HepG2 (cell line): Measurements from ENCODE around the gene PLD3. TPM values are rescaled to one million over a fixed set of nuclear protein-coding genes. Genes with fewer than 3 reads are reported as not detected.
A peak's percentile ranks its signal among the peaks of the same experiment; 100 is the strongest.

Experiments used
- DDIT3 ChIP-seq: sonication (generic); formaldehyde crosslinking; IDR thresholded peaks from 2 replicates; pipeline ENCODE4 v1.4.0; 2020; ENCODE audit warnings: mild to moderate bottlenecking, missing genetic modification reagents
- DMAP1 ChIP-seq: IDR thresholded peaks from 2 replicates; pipeline ENCODE4 v1.6.1; 2016
- FOXK1 ChIP-seq: sonication (generic); formaldehyde crosslinking; IDR thresholded peaks from 2 replicates; pipeline ENCODE4 v1.4.0; 2020; ENCODE audit warnings: low read depth, missing genetic modification reagents, borderline replicate concordance
- HNF4G ChIP-seq, 2 experiments: sonication (generic) in 1 of 2; formaldehyde crosslinking in 1 of 2; IDR thresholded peaks; 2 replicates each; pipeline versions ENCODE4 v1.4.0 to v1.6.1; 2011 to 2020; ENCODE audit warnings: borderline replicate concordance in 2 of 2, low read depth in 2 of 2, mild to moderate bottlenecking in 2 of 2, low read length in 1 of 2, missing genetic modification reagents in 1 of 2, moderate library complexity in 1 of 2
- IKZF4 ChIP-seq: sonication (generic); formaldehyde crosslinking; IDR thresholded peaks from 2 replicates; pipeline ENCODE4 v1.5.1; 2020; ENCODE audit warnings: borderline replicate concordance, mild to moderate bottlenecking, low read depth, missing genetic modification reagents; ENCODE audit errors: not compliant biosample characterization
- KDM5B ChIP-seq: sonication (generic); formaldehyde crosslinking; IDR thresholded peaks from 2 replicates; pipeline ENCODE4 v1.4.0; 2020; ENCODE audit warnings: missing genetic modification reagents, mild to moderate bottlenecking, borderline replicate concordance
- MAFK ChIP-seq, 2 experiments: IDR thresholded peaks in 1 of 2; conservative IDR thresholded peaks in 1 of 2; 2 replicates each; pipeline ENCODE4 v1.6.1; 2011; ENCODE audit warnings: improper control_type of control experiment in 2 of 2, low read length in 2 of 2
- MEIS1 ChIP-seq: sonication (generic); formaldehyde crosslinking; IDR thresholded peaks from 2 replicates; pipeline ENCODE4 v1.9.0; 2021; ENCODE audit warnings: mild to moderate bottlenecking, missing genetic modification reagents, moderate library complexity, borderline replicate concordance
- PHB2 ChIP-seq: fragments of 450-650 bp; IDR thresholded peaks from 2 replicates; pipeline ENCODE4 v1.6.1; 2018; ENCODE audit not compliant: partially characterized antibody
- TBX2 ChIP-seq: sonication (generic); formaldehyde crosslinking; IDR thresholded peaks from 2 replicates; pipeline ENCODE4 v1.5.0; 2020; ENCODE audit warnings: missing genetic modification reagents, mild to moderate bottlenecking, borderline replicate concordance
- ZBTB7B ChIP-seq: sonication (generic); formaldehyde crosslinking; IDR thresholded peaks from 2 replicates; pipeline ENCODE4 v1.4.0; 2020; ENCODE audit warnings: missing genetic modification reagents
- ZEB1 ChIP-seq: IDR thresholded peaks from 2 replicates; pipeline ENCODE4 v1.6.1; 2012; ENCODE audit warnings: mild to moderate bottlenecking, low read depth, inconsistent platforms; ENCODE audit not compliant: insufficient replicate concordance
- ZIK1 ChIP-seq: sonication (generic); formaldehyde crosslinking; IDR thresholded peaks from 2 replicates; pipeline ENCODE4 v1.5.0; 2020; ENCODE audit warnings: mild to moderate bottlenecking, low read depth, missing genetic modification reagents, borderline replicate concordance
- ZNF224 ChIP-seq: sonication (generic); formaldehyde crosslinking; IDR thresholded peaks from 2 replicates; pipeline ENCODE4 v1.5.0; 2020; ENCODE audit warnings: mild to moderate bottlenecking, missing genetic modification reagents
- ZNF335 ChIP-seq: sonication (generic); formaldehyde crosslinking; IDR thresholded peaks from 2 replicates; pipeline ENCODE4 v1.4.0; 2020; ENCODE audit warnings: missing genetic modification reagents
- ZNF607 ChIP-seq: sonication (generic); formaldehyde crosslinking; IDR thresholded peaks from 2 replicates; pipeline ENCODE4 v1.5.1; 2020; ENCODE audit warnings: missing genetic modification reagents, mild to moderate bottlenecking, borderline replicate concordance
- ZNF770 ChIP-seq: sonication (generic); formaldehyde crosslinking; IDR thresholded peaks from 2 replicates; pipeline ENCODE4 v1.5.0; 2020; ENCODE audit warnings: mild to moderate bottlenecking, missing genetic modification reagents
- polyA plus RNA-seq, 8 experiments: library from polyadenylated mRNA; depleted of rRNA in 3 of 8; stranded (reverse) in 7 of 8; unstranded in 1 of 8; fragments of >200 nt; fragmentation: Illumina TruSeq in 4 of 8; extraction: Trizol in 4 of 8; gene quantifications; 2 replicates each; pipeline versions ENCODE4 v1.2.1 to v1.2.3, GENCODE V29; 2011 to 2016; ENCODE audit warnings: low read depth in 4 of 8, missing spikeins in 1 of 8, mixed read lengths in 1 of 8; ENCODE audit not compliant: insufficient read depth in 1 of 8
- total RNA-seq, 5 experiments: library from RNA; depleted of rRNA; stranded (reverse); fragments of >200 nt; fragmentation: Illumina TruSeq; extraction: Trizol; gene quantifications; 2 replicates each; pipeline ENCODE4 v1.2.3, GENCODE V29; 2016; ENCODE audit warnings: low read depth in 1 of 5
- TF ChIP-seq, protein P1 (sequence below): sonication (generic); formaldehyde crosslinking; IDR thresholded peaks from 2 replicates; pipeline ENCODE4 v1.9.0; 2021; ENCODE audit warnings: mild to moderate bottlenecking, missing genetic modification reagents

The PLD3 gene
- total and polyA plus RNA-seq, 2 of the 13 experiments (the other 11 are each of a cell fraction or from before 2014, with no cell fraction given) = 45.7 to 164 TPM

DNA sequence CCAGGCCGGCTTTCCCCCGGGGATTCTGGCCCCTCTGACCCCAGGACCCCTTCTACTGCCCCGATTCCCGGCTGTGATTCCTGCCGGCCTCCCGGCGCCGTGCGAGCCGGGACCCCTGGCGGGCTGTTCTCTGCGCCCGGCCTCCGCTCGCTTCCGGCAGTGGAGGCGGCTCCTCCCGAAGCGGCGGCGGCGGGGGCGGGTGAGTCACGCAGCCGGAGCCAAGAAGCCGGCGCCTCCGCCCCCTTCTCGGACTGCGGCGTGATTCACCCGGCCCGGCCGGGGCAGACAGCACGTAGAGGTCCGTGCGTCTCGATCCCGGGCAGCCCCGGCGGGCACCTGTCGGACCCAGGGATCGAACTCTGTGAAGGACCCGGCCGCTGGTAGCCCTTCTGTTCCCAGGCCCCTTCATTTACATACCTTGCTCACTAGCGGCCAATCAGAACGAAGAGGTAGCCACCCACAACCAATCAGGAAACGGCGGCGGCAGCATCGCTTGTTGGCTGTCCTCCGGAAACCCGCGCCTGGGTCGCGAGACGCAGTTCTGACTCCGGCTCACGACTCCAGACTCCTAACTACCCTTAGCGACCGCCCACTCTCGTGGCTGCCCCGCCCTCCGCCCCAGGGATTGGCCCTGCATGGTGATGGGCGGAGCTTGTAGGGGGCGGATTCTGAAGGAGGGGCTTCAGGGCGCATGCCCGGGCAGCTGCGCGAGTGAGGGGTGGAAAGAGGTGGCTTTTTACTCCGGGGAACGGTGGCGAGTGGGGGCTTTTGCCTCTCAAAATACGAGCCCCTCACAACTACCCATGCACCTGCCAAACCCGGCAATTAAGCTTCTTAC is 77.2 kb downstream of the PLD3 start, which contains the start of gene SERTAD1 (continued):
- TF ChIP-seq, protein P1, sequence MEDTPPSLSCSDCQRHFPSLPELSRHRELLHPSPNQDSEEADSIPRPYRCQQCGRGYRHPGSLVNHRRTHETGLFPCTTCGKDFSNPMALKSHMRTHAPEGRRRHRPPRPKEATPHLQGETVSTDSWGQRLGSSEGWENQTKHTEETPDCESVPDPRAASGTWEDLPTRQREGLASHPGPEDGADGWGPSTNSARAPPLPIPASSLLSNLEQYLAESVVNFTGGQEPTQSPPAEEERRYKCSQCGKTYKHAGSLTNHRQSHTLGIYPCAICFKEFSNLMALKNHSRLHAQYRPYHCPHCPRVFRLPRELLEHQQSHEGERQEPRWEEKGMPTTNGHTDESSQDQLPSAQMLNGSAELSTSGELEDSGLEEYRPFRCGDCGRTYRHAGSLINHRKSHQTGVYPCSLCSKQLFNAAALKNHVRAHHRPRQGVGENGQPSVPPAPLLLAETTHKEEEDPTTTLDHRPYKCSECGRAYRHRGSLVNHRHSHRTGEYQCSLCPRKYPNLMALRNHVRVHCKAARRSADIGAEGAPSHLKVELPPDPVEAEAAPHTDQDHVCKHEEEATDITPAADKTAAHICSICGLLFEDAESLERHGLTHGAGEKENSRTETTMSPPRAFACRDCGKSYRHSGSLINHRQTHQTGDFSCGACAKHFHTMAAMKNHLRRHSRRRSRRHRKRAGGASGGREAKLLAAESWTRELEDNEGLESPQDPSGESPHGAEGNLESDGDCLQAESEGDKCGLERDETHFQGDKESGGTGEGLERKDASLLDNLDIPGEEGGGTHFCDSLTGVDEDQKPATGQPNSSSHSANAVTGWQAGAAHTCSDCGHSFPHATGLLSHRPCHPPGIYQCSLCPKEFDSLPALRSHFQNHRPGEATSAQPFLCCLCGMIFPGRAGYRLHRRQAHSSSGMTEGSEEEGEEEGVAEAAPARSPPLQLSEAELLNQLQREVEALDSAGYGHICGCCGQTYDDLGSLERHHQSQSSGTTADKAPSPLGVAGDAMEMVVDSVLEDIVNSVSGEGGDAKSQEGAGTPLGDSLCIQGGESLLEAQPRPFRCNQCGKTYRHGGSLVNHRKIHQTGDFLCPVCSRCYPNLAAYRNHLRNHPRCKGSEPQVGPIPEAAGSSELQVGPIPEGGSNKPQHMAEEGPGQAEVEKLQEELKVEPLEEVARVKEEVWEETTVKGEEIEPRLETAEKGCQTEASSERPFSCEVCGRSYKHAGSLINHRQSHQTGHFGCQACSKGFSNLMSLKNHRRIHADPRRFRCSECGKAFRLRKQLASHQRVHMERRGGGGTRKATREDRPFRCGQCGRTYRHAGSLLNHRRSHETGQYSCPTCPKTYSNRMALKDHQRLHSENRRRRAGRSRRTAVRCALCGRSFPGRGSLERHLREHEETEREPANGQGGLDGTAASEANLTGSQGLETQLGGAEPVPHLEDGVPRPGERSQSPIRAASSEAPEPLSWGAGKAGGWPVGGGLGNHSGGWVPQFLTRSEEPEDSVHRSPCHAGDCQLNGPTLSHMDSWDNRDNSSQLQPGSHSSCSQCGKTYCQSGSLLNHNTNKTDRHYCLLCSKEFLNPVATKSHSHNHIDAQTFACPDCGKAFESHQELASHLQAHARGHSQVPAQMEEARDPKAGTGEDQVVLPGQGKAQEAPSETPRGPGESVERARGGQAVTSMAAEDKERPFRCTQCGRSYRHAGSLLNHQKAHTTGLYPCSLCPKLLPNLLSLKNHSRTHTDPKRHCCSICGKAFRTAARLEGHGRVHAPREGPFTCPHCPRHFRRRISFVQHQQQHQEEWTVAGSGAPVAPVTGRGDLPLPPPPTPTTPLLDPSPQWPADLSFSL (CRISPR knock-in tag) = peak; percentile 70; the same call in 1 of the 2 replicates
- TF ChIP-seq ZEB1 (peak; percentile 59), ZNF770 (peak; percentile 67; the same call in 1 of the 2 replicates), MEIS1 (CRISPR knock-in tag) (no peak), PHB2 (no peak), KDM5B (CRISPR knock-in tag) (peak; percentile 59), ZIK1 (peak; percentile 32; the same call in 1 of the 2 replicates), ZNF335 (no peak), DMAP1 (CRISPR knock-in tag) (peak; percentile 23; the same call in 1 of the 2 replicates), FOXK1 (CRISPR knock-in tag) (peak; percentile 34; the same call in 1 of the 2 replicates), DDIT3 (no peak), HNF4G (IDR thresholded peaks at IDR 0.05; ENCODE audit: borderline replicate concordance, low read depth, low read length) (no peak), HNF4G (CRISPR knock-in tag; IDR thresholded peaks at IDR 0.05; ENCODE audit: borderline replicate concordance, low read depth) (peak; percentile 51; the same call in 1 of the 2 replicates), IKZF4 (CRISPR knock-in tag) (no peak), ZBTB7B (peak; percentile 11; the same call in 1 of the 2 replicates), ZNF607 (CRISPR knock-in tag) (peak; percentile 19; the same call in 1 of the 2 replicates), MAFK (conservative IDR thresholded peaks at IDR 0.05 in 1 of 2, IDR thresholded peaks at IDR 0.05 in 1 of 2; ENCODE audit: low read length in 2 of 2) (no peak), TBX2 (peak; percentile 77), ZNF224 (CRISPR knock-in tag) (peak; percentile 16; the same call in 1 of the 2 replicates)
